Upper lobe of left lung (tissue), 6 donors: ENCODE results near the gene SMURF2. TPM values are rescaled to one million over a fixed set of nuclear protein-coding genes. Genes with fewer than 3 reads are reported as not detected.

ENCODE experiments used
- ATAC-seq, 2 donors: fragments of 200-7000 bp; cut with Tn5 transposase; one replicate each; pipeline ENCODE4 v1.9.1; 2022; ENCODE audit warnings: mild to moderate bottlenecking in 2 of 2, moderate library complexity in 2 of 2; ENCODE audit not compliant: low FRiP score in 2 of 2
- DNase-seq, 2 donors: peaks; one replicate each; pipeline ENCODE4 v3.0.0-alpha.2; 2019 to 2020
- H3K27ac ChIP-seq, 4 donors: fragments of 200-600 bp; sonication (generic); one replicate each; pipeline ENCODE4 v1.5.1; 2016 to 2019
- H3K27me3 ChIP-seq, 4 donors: fragments of 200-600 bp; sonication (generic); one replicate each; pipeline ENCODE4 v1.5.1; 2017 to 2019
- H3K36me3 ChIP-seq, 4 donors: fragments of 200-600 bp; sonication (generic); one replicate each; pipeline ENCODE4 v1.5.1; 2016 to 2019
- H3K4me1 ChIP-seq, 4 donors: fragments of 200-600 bp; sonication (generic); one replicate each; pipeline ENCODE4 v1.5.1; 2018 to 2019
- H3K4me3 ChIP-seq, 4 donors: fragments of 200-600 bp; sonication (generic); one replicate each; pipeline ENCODE4 v1.5.1; 2017 to 2019; ENCODE audit warnings: mild to moderate bottlenecking in 2 of 4, moderate library complexity in 1 of 4
- H3K9me3 ChIP-seq, 4 donors: fragments of 200-600 bp; sonication (generic); one replicate each; pipeline ENCODE4 v1.5.1; 2018 to 2019
- EP300 ChIP-seq, 4 donors: sonication (generic); formaldehyde crosslinking; IDR thresholded peaks; one replicate each; pipeline ENCODE4 v1.5.1; 2017; ENCODE audit warnings: antibody characterized with exemption in 4 of 4, control low read depth in 2 of 4
- POLR2A ChIP-seq, 4 donors: fragments of 450-650 bp; IDR thresholded peaks; one replicate each; pipeline ENCODE4 v1.5.1; 2016 to 2017; ENCODE audit warnings: antibody characterized with exemption in 4 of 4, mild to moderate bottlenecking in 2 of 4
- POLR2AphosphoS5 ChIP-seq, 2 donors: sonication (generic); formaldehyde crosslinking; IDR thresholded peaks; one replicate each; pipeline ENCODE4 v1.5.1; 2017; ENCODE audit warnings: antibody characterized with exemption in 2 of 2
- WGBS, 2 donors: methylation state at CpG; one replicate each; pipeline ENCODE4 v1.1.5; 2017 to 2018; 5-methylcytosine and 5-hydroxymethylcytosine counted together
- total RNA-seq, 6 donors: library from RNA; depleted of rRNA in 4 of 6; stranded (reverse); fragments of >200 nt in 4 of 6; gene quantifications; one replicate each; pipeline versions ENCODE4 v1.1.0 to v1.2.1, GENCODE V29; 2016 to 2021
- TF ChIP-seq, protein P1 (sequence below), 6 experiments: fragments of 450-650 bp in 4 of 6; fragments of 200-600 bp in 2 of 6; sonication (generic) in 2 of 6; IDR thresholded peaks; one replicate each; pipeline ENCODE4 v1.5.1; 2016 to 2019; ENCODE audit warnings: antibody characterized with exemption in 6 of 6
- donor health status: DM: no; HTN: no; CAD: no; lungs with moderate emphysema.
- donor health status: DM: no; HTN: yes; CAD: no; lungs with severe emphysema.

Gene SMURF2
- total RNA-seq, 6 donors from 2014 or later, result 24.1 to 58.2 (median 34.9) TPM

- Histone ChIP-seq H3K4me3 (no peak overlapping the region), H3K27me3 (no peaks in the 10 kb centered on the region), H3K9me3 (no peaks in the 10 kb centered on the region), H3K36me3 (no peaks in the 10 kb centered on the region), H3K4me1 (peaks cover 19 to 25% (median 22%) of the 10 kb centered on the region in 4 donors), H3K27ac (no peak overlapping the region)
- TF ChIP-seq, protein P1, sequence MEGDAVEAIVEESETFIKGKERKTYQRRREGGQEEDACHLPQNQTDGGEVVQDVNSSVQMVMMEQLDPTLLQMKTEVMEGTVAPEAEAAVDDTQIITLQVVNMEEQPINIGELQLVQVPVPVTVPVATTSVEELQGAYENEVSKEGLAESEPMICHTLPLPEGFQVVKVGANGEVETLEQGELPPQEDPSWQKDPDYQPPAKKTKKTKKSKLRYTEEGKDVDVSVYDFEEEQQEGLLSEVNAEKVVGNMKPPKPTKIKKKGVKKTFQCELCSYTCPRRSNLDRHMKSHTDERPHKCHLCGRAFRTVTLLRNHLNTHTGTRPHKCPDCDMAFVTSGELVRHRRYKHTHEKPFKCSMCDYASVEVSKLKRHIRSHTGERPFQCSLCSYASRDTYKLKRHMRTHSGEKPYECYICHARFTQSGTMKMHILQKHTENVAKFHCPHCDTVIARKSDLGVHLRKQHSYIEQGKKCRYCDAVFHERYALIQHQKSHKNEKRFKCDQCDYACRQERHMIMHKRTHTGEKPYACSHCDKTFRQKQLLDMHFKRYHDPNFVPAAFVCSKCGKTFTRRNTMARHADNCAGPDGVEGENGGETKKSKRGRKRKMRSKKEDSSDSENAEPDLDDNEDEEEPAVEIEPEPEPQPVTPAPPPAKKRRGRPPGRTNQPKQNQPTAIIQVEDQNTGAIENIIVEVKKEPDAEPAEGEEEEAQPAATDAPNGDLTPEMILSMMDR (IDR thresholded peaks at IDR 0.05), result no peak
- TF ChIP-seq EP300 (IDR thresholded peaks at IDR 0.05), result no peak
- TF ChIP-seq POLR2AphosphoS5 (IDR thresholded peaks at IDR 0.05), result no peak
- no peak for TF ChIP-seq POLR2A (IDR thresholded peaks at IDR 0.05)
- ATAC-seq (no peak), DNase-seq (no peak)
- 95 to 97% methylated on average over 2 of the region's 2 CpGs for WGBS, 2 donors
Measured at GRCh38 chr17:64702815-64703214, 40.7 kb upstream of the SMURF2 start.

DNA sequence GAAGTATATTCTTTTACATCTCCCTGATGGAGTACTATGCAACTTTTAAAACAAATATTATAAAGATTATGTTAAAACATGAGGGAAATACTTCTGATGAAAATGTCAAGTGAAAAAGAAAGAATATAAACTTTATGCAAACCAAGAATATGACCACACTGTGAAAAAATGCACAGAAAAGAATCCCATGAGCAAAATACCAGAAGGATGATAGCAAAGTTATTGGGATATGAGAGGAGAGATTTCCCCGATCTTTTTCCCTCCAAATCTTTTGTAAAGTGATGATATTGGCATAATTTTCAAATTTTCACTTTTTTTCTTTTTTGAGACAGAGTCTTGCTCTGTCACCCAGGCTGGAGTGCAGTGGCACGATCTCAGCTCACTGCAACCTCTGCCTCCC, 36.6 kb upstream of the SMURF2 start:
- H3K36me3 ChIP-seq, result no peaks in the 10 kb centered on the region
- WGBS, 2 donors, result 88 to 93% methylated on average over 2 of the region's 2 CpGs

GRCh38 chr17:64694207-64694606, 32.1 kb upstream of the SMURF2 start:
- Histone ChIP-seq H3K27ac (peak overlapping the region; percentile 47 to 66 (median 64)), H3K27me3 (no peaks in the 10 kb centered on the region), H3K9me3 (no peaks in the 10 kb centered on the region), H3K36me3 (no peaks in the 10 kb centered on the region), H3K4me3 (no peak overlapping the region), H3K4me1 (peaks cover 4 to 14% (median 12%) of the 10 kb centered on the region in 4 donors)
- 17 to 47% methylated on average over 5 of the region's 5 CpGs for WGBS, 2 donors
- DNase-seq (peak in 1 of 2 donors; percentile 93), ATAC-seq (peak; percentile 88 to 93)
- TF ChIP-seq POLR2A (IDR thresholded peaks at IDR 0.05) (no peak), POLR2AphosphoS5 (IDR thresholded peaks at IDR 0.05) (peak; percentile 59 to 82)

More for the DNA sequence above, 36.6 kb upstream of the SMURF2 start:
- DNase-seq (no peak), ATAC-seq (no peak)
- Histone ChIP-seq H3K4me1 (peaks cover 4 to 13% (median 10%) of the 10 kb centered on the region in 4 donors), H3K4me3 (no peak overlapping the region), H3K27ac (no peak overlapping the region), H3K9me3 (no peaks in the 10 kb centered on the region), H3K27me3 (no peaks in the 10 kb centered on the region)
- no peak for TF ChIP-seq POLR2AphosphoS5 (IDR thresholded peaks at IDR 0.05)
- no peak for TF ChIP-seq EP300 (IDR thresholded peaks at IDR 0.05)
- TF ChIP-seq POLR2A (IDR thresholded peaks at IDR 0.05), result no peak
- TF ChIP-seq, protein P1 (IDR thresholded peaks at IDR 0.05), result no peak

- Histone ChIP-seq H3K27ac (no peak overlapping the region), H3K4me3 (no peak overlapping the region), H3K36me3 (no peaks in the 10 kb centered on the region), H3K9me3 (no peaks in the 10 kb centered on the region), H3K4me1 (peaks cover 4 to 14% (median 12%) of the 10 kb centered on the region in 4 donors), H3K27me3 (no peaks in the 10 kb centered on the region)
- WGBS, 2 donors, result 87 to 93% methylated on average over 3 of the region's 3 CpGs
- ATAC-seq (no peak), DNase-seq (no peak)
- no peak for TF ChIP-seq POLR2AphosphoS5 (IDR thresholded peaks at IDR 0.05)
- TF ChIP-seq EP300 (IDR thresholded peaks at IDR 0.05), result no peak
- TF ChIP-seq, protein P1 (IDR thresholded peaks at IDR 0.05), result no peak
- TF ChIP-seq POLR2A (IDR thresholded peaks at IDR 0.05), result no peak
Measured at GRCh38 chr17:64692187-64692586, 30.1 kb upstream of the SMURF2 start.

GRCh38 chr17:64689106-64689505, 27.0 kb upstream of the SMURF2 start:
- Histone ChIP-seq H3K27me3 (no peaks in the 10 kb centered on the region), H3K36me3 (no peaks in the 10 kb centered on the region), H3K4me1 (peaks cover 4 to 17% (median 4%) of the 10 kb centered on the region in 4 donors), H3K27ac (no peak overlapping the region), H3K4me3 (no peak overlapping the region), H3K9me3 (no peaks in the 10 kb centered on the region)
- no peak for TF ChIP-seq POLR2A (IDR thresholded peaks at IDR 0.05)
- TF ChIP-seq POLR2AphosphoS5 (IDR thresholded peaks at IDR 0.05), result no peak
- TF ChIP-seq EP300 (IDR thresholded peaks at IDR 0.05), result no peak
- TF ChIP-seq, protein P1 (IDR thresholded peaks at IDR 0.05), result no peak
- DNase-seq, result no peak
- WGBS, 2 donors, result 93 to 100% methylated on average over 4 of the region's 4 CpGs
- ATAC-seq, result no peak
